Keratinocyte (primary cell): ENCODE data around the gene GRB10. TPM values are rescaled to one million over a fixed set of nuclear protein-coding genes. Genes with fewer than 3 reads are reported as not detected.

Experiments
- DNase-seq: peaks from one replicate; pipeline ENCODE4 v3.0.0-alpha.2; 2011; ENCODE audit warnings: low read depth, missing footprints, low spot score
- FAIRE-seq: peaks from 2 replicates; lab custom pipeline; 2011; peaks lifted over from hg19 to GRCh38; lab: Jason Lieb, UNC
- H2AFZ ChIP-seq: 2 replicates; pipeline ENCODE4 v1.6.0; 2012; ENCODE audit warnings: low read length, control low read depth, inconsistent platforms; ENCODE audit not compliant: control insufficient read depth
- H3K27ac ChIP-seq: 2 replicates; pipeline ENCODE4 v1.5.1; 2011; ENCODE audit warnings: low read length; ENCODE audit not compliant: control insufficient read depth, insufficient read depth
- H3K27me3 ChIP-seq: 3 replicates; pipeline ENCODE4 v1.6.0; 2011; ENCODE audit warnings: low read length; ENCODE audit not compliant: control insufficient read depth, insufficient read depth; ENCODE audit errors: extremely low read depth
- H3K36me3 ChIP-seq, 2 experiments: 2 replicates in 1 of 2; 3 replicates in 1 of 2; pipeline ENCODE4 v1.5.1; 2011; ENCODE audit warnings: low read length in 2 of 2, mild to moderate bottlenecking in 1 of 2; ENCODE audit not compliant: control insufficient read depth in 2 of 2, insufficient read depth in 2 of 2; ENCODE audit errors: extremely low read depth in 1 of 2
- H3K4me1 ChIP-seq: 3 replicates; pipeline ENCODE4 v1.5.1; 2011; ENCODE audit warnings: low read length; ENCODE audit not compliant: control insufficient read depth, insufficient read depth; ENCODE audit errors: extremely low read depth
- H3K4me2 ChIP-seq: 3 replicates; pipeline ENCODE4 v1.6.0; 2011; ENCODE audit warnings: low read depth, low read length; ENCODE audit not compliant: control insufficient read depth, insufficient read depth; ENCODE audit errors: extremely low read depth
- H3K4me3 ChIP-seq, 3 experiments: fragments of 200-600 bp in 1 of 3; sonication (generic) in 1 of 3; 2 replicates in 2 of 3; 3 replicates in 1 of 3; pipeline ENCODE4 v1.5.1; 2011 to 2016; ENCODE audit warnings: low read length in 3 of 3, mild to moderate bottlenecking in 3 of 3, control low read depth in 2 of 3, inconsistent platforms in 1 of 3, low read depth in 1 of 3, mixed read lengths in 1 of 3, mixed run types in 1 of 3, moderate library complexity in 1 of 3; ENCODE audit not compliant: control insufficient read depth in 2 of 3, insufficient read depth in 2 of 3; ENCODE audit errors: extremely low read depth in 1 of 3
- H3K79me2 ChIP-seq: 2 replicates; pipeline ENCODE4 v1.6.0; 2012; ENCODE audit warnings: low read length; ENCODE audit not compliant: control insufficient read depth, insufficient read depth
- H3K9ac ChIP-seq: 3 replicates; pipeline ENCODE4 v1.6.0; 2011; ENCODE audit warnings: low read length; ENCODE audit not compliant: control insufficient read depth, insufficient read depth; ENCODE audit errors: extremely low read depth
- H3K9me1 ChIP-seq: 3 replicates; pipeline ENCODE4 v1.6.0; 2011; ENCODE audit warnings: low read length; ENCODE audit not compliant: control insufficient read depth, insufficient read depth; ENCODE audit errors: extremely low read depth
- H3K9me3 ChIP-seq: 2 replicates; pipeline ENCODE4 v1.5.1; 2012; ENCODE audit warnings: low read depth, low read length; ENCODE audit not compliant: control insufficient read depth
- H4K20me1 ChIP-seq: 3 replicates; pipeline ENCODE4 v1.6.0; 2011; ENCODE audit warnings: low read length; ENCODE audit not compliant: control insufficient read depth, insufficient read depth; ENCODE audit errors: extremely low read depth
- EZH2 ChIP-seq: IDR thresholded peaks from one replicate; pipeline ENCODE4 v1.6.1; 2012; ENCODE audit warnings: inconsistent platforms, mild to moderate bottlenecking, low read length, moderate library complexity
- dilution Hi-C: fragments of 300-500 bp; cut with MboI; formaldehyde crosslinking; loops from one replicate; pipeline ENCODE4 v1.7.0; 2020; ENCODE audit warnings: low sequenced_read_pairs; ENCODE audit not compliant: extremely low pct_ligation_motif_present
- polyA plus RNA-seq, 5 experiments: library from polyadenylated mRNA; depleted of rRNA in 3 of 5; stranded (reverse) in 3 of 5; stranded (forward) in 1 of 5; unstranded in 1 of 5; fragments of >200 nt; gene quantifications; 1 replicate in 1 of 5; 2 replicates in 3 of 5; 3 replicates in 1 of 5; pipeline versions ENCODE4 v1.2.1 to v1.2.3, GENCODE V29; 2011 to 2012; ENCODE audit warnings: missing spikeins in 2 of 5, low read depth in 1 of 5, low replicate concordance in 1 of 5
- TF ChIP-seq, protein P1 (sequence below), 3 experiments: IDR thresholded peaks in 1 of 3; conservative IDR thresholded peaks in 1 of 3; optimal IDR thresholded peaks in 1 of 3; 2 replicates in 2 of 3; 3 replicates in 1 of 3; pipeline versions ENCODE3 to v1.5.1; 2011; ENCODE audit warnings: low read length in 3 of 3, mild to moderate bottlenecking in 3 of 3, moderate library complexity in 2 of 3, control low read depth in 1 of 3, inconsistent platforms in 1 of 3; ENCODE audit not compliant: insufficient read depth in 2 of 3; ENCODE audit errors: extremely low read depth in 1 of 3

The GRB10 gene
- polyA plus RNA-seq, 1 donor (not counting 4 experiments of a cell fraction or from before 2014, with no cell fraction given) = 4.4 TPM

DNA sequence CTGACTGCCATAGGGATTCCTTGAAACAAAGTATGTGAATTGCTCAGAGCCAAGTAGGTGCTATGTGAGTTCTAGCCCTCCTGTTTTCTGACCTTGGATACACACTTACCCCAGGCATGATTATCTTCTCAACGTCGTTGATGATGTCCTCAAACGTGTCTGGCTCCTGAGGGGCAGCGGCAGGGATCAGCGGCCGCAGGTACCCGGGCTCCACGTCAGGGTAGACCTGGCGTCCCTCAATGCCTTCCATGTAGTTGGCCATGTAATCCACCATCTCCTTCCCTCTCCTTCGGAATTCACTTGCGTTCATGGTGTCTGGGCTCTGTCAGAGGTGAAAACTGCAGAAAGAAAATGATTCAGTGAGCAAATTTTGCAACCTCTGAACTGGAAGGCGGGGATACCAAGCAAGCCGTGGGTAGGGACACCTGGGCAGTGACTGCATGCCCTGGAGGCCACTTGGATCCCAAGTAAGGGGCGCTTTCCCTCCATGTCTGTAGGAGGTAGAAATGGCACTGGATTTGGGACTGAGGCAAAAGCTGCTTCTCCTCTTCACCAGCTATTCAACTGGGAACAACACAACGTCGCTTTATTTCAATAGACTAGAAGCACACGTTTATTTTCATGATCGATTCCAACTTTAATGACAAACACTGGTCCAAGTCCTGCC, 238.8 kb downstream of the GRB10 start:
- FAIRE-seq = no peak
- H3K4me1 ChIP-seq = no peaks in the 10 kb centered on the region

DNA sequence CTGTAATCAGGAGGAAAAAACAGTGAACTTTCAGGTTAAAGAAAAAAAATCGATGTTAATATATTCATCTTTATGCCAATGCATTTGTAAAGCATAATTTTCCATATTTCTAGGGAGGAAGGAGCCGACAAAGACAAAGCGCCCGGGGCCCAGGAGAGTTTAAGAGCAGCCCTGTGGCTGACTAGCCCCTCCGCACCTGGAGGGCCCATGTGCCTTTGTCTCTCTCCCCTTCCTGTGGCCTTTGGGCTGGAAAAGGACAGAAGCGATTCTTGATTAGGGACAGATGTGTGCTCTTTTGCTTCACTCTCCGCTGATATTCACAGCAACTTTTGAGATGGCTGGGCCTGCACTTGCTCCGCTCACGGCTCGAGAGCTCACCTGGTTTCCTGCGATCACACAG, 240.6 kb downstream of the GRB10 start:
- dilution Hi-C loops = no loop called here
- no peak for FAIRE-seq
- Histone ChIP-seq H3K9ac (no peak overlapping the region), H3K9me3 (no peaks in the 10 kb centered on the region), H3K4me2 (no peak overlapping the region), H2AFZ (no peak overlapping the region), H3K27ac (no peak overlapping the region), H3K36me3 (no peaks in the 10 kb centered on the region), H3K9me1 (no peaks in the 10 kb centered on the region), H3K79me2 (no peaks in the 10 kb centered on the region), H3K4me3 (no peak overlapping the region), H3K4me1 (no peaks in the 10 kb centered on the region), H3K27me3 (no peaks in the 10 kb centered on the region), H4K20me1 (no peaks in the 10 kb centered on the region)
- DNase-seq = no peak
- TF ChIP-seq, protein P1, sequence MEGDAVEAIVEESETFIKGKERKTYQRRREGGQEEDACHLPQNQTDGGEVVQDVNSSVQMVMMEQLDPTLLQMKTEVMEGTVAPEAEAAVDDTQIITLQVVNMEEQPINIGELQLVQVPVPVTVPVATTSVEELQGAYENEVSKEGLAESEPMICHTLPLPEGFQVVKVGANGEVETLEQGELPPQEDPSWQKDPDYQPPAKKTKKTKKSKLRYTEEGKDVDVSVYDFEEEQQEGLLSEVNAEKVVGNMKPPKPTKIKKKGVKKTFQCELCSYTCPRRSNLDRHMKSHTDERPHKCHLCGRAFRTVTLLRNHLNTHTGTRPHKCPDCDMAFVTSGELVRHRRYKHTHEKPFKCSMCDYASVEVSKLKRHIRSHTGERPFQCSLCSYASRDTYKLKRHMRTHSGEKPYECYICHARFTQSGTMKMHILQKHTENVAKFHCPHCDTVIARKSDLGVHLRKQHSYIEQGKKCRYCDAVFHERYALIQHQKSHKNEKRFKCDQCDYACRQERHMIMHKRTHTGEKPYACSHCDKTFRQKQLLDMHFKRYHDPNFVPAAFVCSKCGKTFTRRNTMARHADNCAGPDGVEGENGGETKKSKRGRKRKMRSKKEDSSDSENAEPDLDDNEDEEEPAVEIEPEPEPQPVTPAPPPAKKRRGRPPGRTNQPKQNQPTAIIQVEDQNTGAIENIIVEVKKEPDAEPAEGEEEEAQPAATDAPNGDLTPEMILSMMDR (optimal IDR thresholded peaks at IDR 0.05 in 1 of 3, IDR thresholded peaks at IDR 0.05 in 1 of 3, conservative IDR thresholded peaks at IDR 0.05 in 1 of 3; ENCODE audit: extremely low read depth in 1 of 3, insufficient read depth in 2 of 3, low read length in 3 of 3) = no peak
- no peak for TF ChIP-seq EZH2

More for the DNA sequence above, 238.8 kb downstream of the GRB10 start:
- DNase-seq = no peak
- Histone ChIP-seq H3K4me3 (no peak overlapping the region), H3K9me1 (no peaks in the 10 kb centered on the region), H3K4me2 (no peak overlapping the region), H3K9me3 (no peaks in the 10 kb centered on the region), H3K27me3 (no peaks in the 10 kb centered on the region), H3K36me3 (no peaks in the 10 kb centered on the region), H3K79me2 (no peaks in the 10 kb centered on the region), H4K20me1 (no peaks in the 10 kb centered on the region), H3K9ac (no peak overlapping the region), H3K27ac (no peak overlapping the region), H2AFZ (no peak overlapping the region)
- no peak for TF ChIP-seq EZH2
- TF ChIP-seq, protein P1 (optimal IDR thresholded peaks at IDR 0.05 in 1 of 3, IDR thresholded peaks at IDR 0.05 in 1 of 3, conservative IDR thresholded peaks at IDR 0.05 in 1 of 3; ENCODE audit: extremely low read depth in 1 of 3, insufficient read depth in 2 of 3, low read length in 3 of 3) = no peak
- dilution Hi-C loops = no loop called here
